Amygdala (tissue), 56 donors: ENCODE results near the gene CFAP61.
A peak's percentile ranks its signal among the peaks of the same experiment; 100 is the strongest.

Experiments used
- DNase-seq, 56 donors: peaks; one replicate each; lab custom pipeline; 2025; lab: John Stamatoyannopoulos, UW

Gene CFAP61

GRCh38 chr20:20034486-20034885 is 17.8 kb upstream of the CFAP61 start:
- DNase-seq = no peak

DNA sequence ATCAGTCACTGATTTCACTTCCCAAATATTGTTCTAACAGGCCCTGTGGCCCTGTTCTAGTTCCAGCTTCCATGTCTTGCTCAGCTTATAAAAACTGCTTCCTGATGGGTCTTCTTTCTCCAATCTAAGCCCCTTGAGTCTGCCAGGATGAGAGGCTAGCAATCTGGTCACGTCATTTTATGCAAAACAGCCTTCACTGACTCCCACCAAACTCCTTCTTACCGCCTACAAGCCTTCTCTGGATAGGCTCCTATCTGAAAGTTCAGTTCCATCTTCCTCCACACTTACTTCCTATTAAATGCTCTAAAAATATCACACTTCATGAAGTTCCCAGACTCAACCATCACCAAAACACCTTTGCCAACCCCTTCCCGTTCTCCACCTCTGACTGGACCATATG is 15.6 kb upstream of the CFAP61 start:
- DNase-seq = no peak

- DNase-seq = no peak
These were observed 14.4 kb upstream of the CFAP61 start for GRCh38 chr20:20037960-20038359.

DNA sequence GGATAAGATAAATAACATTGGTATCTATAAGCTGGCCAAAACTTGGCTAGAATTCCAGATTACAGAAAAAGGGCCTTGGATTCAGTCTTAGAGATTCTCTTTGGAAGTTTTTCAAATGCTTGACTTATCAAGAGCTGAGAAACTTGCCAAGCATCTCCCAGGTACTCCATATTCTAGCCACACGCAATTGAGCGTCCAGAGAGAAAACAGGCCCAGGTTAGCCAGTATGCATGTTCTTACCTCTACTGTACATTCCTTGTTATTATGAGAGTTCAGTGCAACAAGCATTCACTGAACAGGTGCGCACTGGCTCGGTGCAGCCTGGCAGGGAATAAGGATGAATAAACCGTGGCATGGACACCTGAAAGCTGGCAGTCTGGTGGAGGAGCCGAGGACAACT is 13.7 kb upstream of the CFAP61 start:
- DNase-seq = no peak

GRCh38 chr20:20039752-20040387 is 12.5 kb upstream of the CFAP61 start:
- DNase-seq = no peak

DNA sequence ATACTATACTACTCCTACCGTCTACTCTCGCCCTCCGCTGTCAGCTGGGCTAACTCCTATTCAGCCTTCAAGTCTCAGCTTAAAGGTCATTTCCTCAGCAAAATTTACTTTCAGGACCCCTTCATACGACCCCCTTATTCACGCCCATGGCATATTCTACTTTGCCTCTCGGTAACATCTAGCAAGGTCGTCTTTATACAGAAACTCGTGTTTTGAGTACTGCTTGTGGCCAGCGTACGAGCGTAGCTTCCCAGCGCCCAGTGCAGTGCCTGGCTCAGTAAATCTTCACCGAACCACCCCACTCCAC is 612 bp upstream of the CFAP61 start:
- DNase-seq = no peak

GRCh38 chr20:20060234-20060998 is 8.1 kb downstream of the CFAP61 start:
- DNase-seq = no peak

DNA sequence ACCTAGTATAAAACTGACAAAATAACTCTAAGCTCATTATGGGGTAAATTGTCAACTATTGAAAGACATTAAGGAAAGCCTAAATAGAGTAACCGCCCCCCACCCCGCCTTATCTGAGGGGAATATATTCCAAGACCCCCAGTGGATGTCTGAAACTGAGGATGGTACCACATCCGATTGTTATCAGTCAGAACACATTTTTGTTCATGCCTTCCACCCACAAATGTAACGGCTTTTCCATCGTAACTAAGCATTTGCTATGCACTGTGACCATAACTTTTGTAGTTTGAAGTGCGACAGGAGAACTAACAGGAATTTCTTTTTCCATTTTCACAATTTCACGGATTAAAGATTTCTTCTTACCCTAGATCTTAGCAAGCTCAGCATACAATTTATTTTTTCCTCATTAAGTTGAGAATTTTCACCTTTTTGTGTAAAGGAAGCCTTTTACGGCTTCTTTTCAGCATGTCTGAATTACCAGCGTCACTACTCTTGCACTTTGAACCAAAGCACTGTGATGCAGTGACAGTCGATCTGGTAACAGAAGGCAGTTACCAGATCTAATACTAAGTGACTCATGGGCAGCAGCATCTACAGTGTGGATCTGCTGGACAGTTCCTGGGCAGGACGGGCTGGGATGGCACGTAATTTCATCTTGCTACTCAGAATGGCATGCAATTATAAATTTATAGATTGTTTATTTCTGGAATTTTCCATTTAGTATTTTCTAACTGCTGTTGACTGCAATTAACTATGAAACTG is 11.8 kb downstream of the CFAP61 start:
- no peak for DNase-seq

DNA sequence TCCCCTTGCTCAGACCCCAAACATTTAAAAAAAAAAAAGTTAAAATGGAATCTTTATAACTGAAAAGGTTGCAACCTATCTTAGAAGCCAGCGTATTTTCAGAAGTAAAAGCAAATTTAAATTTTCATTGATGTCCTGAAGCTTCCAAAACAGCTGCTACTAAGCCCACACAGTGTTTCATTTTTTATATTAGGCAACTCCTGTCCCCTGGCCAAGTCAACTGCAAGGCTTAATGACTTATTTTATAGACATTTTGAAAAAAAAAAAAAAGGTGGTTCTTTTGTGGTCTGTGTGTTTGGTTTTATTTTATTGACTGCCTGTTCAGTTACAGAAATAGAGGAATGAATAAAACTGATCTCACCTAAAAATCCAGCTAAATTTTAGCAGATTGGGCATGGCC is 13.0 kb downstream of the CFAP61 start:
- no peak for DNase-seq

GRCh38 chr20:20070871-20071726 is 18.8 kb downstream of the CFAP61 start:
- DNase-seq = no peak

DNA sequence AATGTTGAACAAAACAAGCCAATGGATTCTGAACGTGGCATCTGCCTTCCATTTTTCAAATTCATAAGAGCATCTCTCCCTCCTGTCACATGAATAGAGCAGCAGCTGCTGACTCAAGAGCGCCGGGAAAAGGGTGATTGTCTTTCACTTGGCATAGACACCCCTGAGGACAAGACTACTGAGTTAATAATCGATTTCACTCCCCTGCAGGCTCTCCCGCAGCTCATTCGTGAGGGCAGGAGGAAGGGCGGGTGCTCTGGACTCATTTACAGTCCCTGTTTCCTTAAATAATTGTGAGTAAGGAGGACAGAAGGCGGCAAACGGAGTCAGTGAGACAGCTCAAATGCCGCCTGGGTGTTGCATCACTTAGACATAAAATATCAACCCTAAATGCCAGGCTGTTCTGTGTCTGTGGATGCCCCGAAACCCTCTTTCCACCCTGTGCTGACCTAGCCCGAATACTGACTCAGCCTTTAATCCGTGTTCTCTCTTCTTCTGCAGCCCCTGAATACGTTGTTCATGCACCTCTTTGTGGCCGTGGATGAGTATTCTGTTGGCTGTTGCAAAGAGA is 21.6 kb downstream of the CFAP61 start:
- peak in 8 of 56 donors; percentile 7 to 29 (median 14) for DNase-seq

GRCh38 chr20:20075032-20075431 is 22.7 kb downstream of the CFAP61 start:
- DNase-seq = no peak

- peak in 53 of 56 donors; percentile 8 to 94 (median 75) for DNase-seq
These were observed 24.1 kb downstream of the CFAP61 start for GRCh38 chr20:20076297-20077065.

GRCh38 chr20:20078041-20078440 is 25.7 kb downstream of the CFAP61 start:
- no peak for DNase-seq

GRCh38 chr20:20079102-20079784 is 26.9 kb downstream of the CFAP61 start:
- DNase-seq = no peak

GRCh38 chr20:20083807-20084206 is 31.5 kb downstream of the CFAP61 start:
- peak in 1 of 56 donors; percentile 28 for DNase-seq

DNA sequence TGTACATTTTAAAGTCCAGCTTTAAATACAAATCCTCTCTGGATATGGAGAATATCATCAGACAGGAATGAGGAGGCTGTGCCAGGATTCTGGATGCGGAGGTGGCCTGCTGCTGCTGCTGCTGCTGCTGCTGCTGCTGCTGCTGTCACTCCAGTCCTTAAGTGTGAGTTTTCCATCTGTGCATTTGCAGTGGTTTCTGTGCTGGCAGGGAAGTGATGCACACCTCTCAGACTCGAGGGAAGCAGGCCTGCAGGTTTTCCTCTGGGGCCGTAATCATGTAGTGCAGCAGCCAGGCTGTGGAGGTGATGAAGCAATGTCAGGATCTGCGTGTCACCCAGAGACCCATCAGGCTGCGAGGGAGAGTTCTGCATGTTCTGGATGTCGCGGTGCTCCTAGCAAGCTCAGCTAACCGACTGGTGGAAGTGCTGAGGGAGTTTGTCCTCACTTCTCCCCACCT is 32.0 kb downstream of the CFAP61 start:
- DNase-seq = peak in 3 of 56 donors; percentile 8 to 41 (median 11)

DNA sequence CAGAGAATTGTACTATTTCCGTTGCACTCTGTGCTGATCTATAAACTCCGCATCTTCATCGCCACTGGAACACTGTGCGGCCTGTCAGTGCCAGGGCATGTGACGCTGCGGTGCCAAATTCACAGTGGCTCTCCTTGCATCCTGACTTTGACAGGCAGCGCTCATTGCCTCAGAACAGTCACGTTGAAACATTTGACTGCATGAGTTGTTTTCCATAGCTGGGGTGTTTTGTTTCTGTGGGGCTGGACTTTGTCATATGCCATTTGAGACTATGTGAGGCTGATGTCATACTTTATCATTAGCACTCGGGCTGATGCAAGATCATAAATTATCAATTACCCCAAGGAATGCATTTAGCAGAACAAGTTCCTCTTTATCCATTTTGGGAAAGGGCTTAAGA is 32.7 kb downstream of the CFAP61 start:
- no peak for DNase-seq

DNA sequence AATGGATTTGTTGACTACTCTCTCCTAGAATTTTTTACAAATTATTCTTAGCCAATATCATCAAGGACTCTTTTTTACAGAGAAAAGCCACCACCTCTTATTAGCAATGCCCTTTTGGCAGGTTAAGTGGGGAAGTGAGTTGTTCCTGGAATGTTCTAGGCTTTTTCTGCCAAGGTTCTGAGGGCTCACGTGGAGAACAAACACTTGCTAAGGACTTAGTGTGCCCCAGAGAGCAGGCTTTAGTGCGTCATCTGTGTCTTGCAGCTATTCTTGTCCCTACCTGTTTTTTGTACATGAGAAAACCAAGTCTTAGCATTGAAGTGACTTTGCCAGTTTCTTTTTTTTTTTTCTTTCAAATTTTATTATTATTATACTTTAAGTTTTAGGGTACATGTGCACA is 33.5 kb downstream of the CFAP61 start:
- no peak for DNase-seq
